Heart left ventricle (tissue), 16 donors: ENCODE results near the gene MYO15A. TPM values are rescaled to one million over a fixed set of nuclear protein-coding genes. Genes with fewer than 3 reads are reported as not detected.

Experiments
- ATAC-seq, 4 donors: fragments of 200-7000 bp; cut with Tn5 transposase; one replicate each; pipeline ENCODE4 v1.9.1; 2020 to 2022; ENCODE audit warnings: moderate library complexity in 4 of 4, mild to moderate bottlenecking in 3 of 4, moderate number of reproducible peaks in 1 of 4
- DNase-seq, 5 donors: peaks; one replicate each; pipeline ENCODE4 v3.0.0-alpha.2; 2020
- H3K27ac ChIP-seq, 12 donors: fragments of 200-600 bp; sonication (generic) in 4 of 12; one replicate each; pipeline versions ENCODE4 v1.5.0 to v1.8.0; 2016 to 2022; ENCODE audit warnings: mild to moderate bottlenecking in 2 of 12
- H3K27me3 ChIP-seq, 9 donors: fragments of 200-600 bp; sonication (generic) in 2 of 9; one replicate each; pipeline versions ENCODE4 v1.5.1 to v1.8.0; 2016 to 2022; ENCODE audit warnings: mild to moderate bottlenecking in 3 of 9
- H3K36me3 ChIP-seq, 9 donors: fragments of 200-600 bp; sonication (generic) in 2 of 9; one replicate each; pipeline versions ENCODE4 v1.5.0 to v1.8.0; 2018 to 2022; ENCODE audit warnings: mild to moderate bottlenecking in 2 of 9
- H3K4me1 ChIP-seq, 12 donors: fragments of 200-600 bp; sonication (generic) in 4 of 12; one replicate each; pipeline versions ENCODE4 v1.5.0 to v1.8.0; 2016 to 2022; ENCODE audit warnings: mild to moderate bottlenecking in 3 of 12
- H3K4me3 ChIP-seq, 12 donors: fragments of 200-600 bp; sonication (generic) in 4 of 12; one replicate each; pipeline versions ENCODE4 v1.5.0 to v1.8.0; 2017 to 2022; ENCODE audit warnings: mild to moderate bottlenecking in 9 of 12, moderate library complexity in 4 of 12
- H3K9me3 ChIP-seq, 12 donors: fragments of 200-600 bp; sonication (generic) in 4 of 12; one replicate each; pipeline versions ENCODE4 v1.5.0 to v1.8.0; 2016 to 2022; ENCODE audit warnings: mild to moderate bottlenecking in 1 of 12
- CTCF ChIP-seq, 12 donors: fragments of 200-600 bp; sonication (generic) in 4 of 12; IDR thresholded peaks; one replicate each; pipeline versions ENCODE4 v1.5.0 to v1.8.0; 2018 to 2022; ENCODE audit warnings: antibody characterized with exemption in 12 of 12, mild to moderate bottlenecking in 5 of 12
- POLR2A ChIP-seq, 2 donors: fragments of 450-650 bp; IDR thresholded peaks; one replicate each; pipeline ENCODE4 v1.6.1; 2017; ENCODE audit warnings: antibody characterized with exemption in 2 of 2, mild to moderate bottlenecking in 2 of 2, moderate library complexity in 2 of 2
- WGBS, 4 donors: extraction: QIAGEN DNeasy Blood & Tissue Kit in 2 of 4; methylation state at CpG; one replicate each; pipeline versions ENCODE4 v1.1.5 to v1.1.7; 2013 to 2018; 5-methylcytosine and 5-hydroxymethylcytosine counted together
- intact Hi-C, 10 donors: fragments of 100-400 bp; cut with DNase I; formaldehyde crosslinking; loops; one replicate each; pipeline versions ENCODE4 v1.11.1 to v1.14.2; 2022
- polyA plus RNA-seq, 2 donors: library from polyadenylated mRNA; stranded (reverse); fragments of 200-250 nt; gene quantifications; one replicate each; pipeline ENCODE4 v1.2.3, GENCODE V29; 2013
- total RNA-seq, 9 donors: library from RNA; depleted of rRNA in 2 of 9; stranded (reverse); fragments of >200 nt in 2 of 9; fragmentation: NEBNext Ultra II Directional in 3 of 9; extraction: Animal tissue kit (Norgen Biotek cat#: 25700) in 3 of 9; gene quantifications; one replicate each; pipeline versions ENCODE4 v1.1.0 to v1.2.4, GENCODE V29; 2016 to 2023
- donor health status: ischemic (EF 13 %, LVEDD 7.1; RV severe dilation, severe dysfunction).
- donor health status: healthy with polysubstance abuse.
- donor health status: DM: no; HTN: yes; CAD: no.
- donor health status: DM: no; HTN: no; CAD: no.
- donor health status: ischemic (EF 25% LVEDD 6.9; RV normal size, moderate dysfunction).
- donor health status: ischemic (EF 25% LVEDD 5.7; RV mildly dilated, moderate dysfunction).
- donor health status: healthy.
- donor health status: DM: yes; HTN: yes; CAD: no.
- donor health status: ischemic (EF 35%, LVEDD 5.7; RV mildly dilated, moderate dysfunction).
- donor health status: nonischemic (EF 11% LVEDD 7.7; RV severe dilation, severe dysfunction).
- donor health status: DM: yes; HTN: yes; CAD: no.
- donor health status: PGD.
- donor health status: ischemic (EF 29% LVEDD 5.4; RV normal size, mild dysfunction).
- donor health status: nonischemic (EF 23%, LVEDD 6.1; RV moderate dilation, normal function).

MYO15A gene
- total and polyA plus RNA-seq, 11 donors: 0.12 to 0.53 (median 0.35) TPM; not detected in 2

DNA sequence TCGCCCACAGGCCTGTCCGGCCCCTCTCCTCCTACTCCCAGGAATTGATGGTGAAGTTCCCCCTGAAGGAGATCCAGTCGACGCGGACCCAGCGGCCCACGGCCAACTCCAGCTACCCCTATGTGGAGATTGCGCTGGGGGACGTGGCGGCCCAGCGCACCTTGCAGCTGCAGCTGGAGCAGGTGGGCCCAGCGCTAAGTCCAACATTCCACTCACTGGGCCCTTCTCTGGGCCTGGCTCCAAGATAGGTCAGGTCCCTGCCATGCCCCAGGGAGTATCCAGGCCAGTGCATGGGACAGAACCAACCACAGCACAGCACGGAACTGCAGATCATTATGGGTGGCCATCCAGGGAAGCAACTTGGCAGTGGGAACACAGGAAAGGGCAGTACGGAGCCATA, 65.2 kb downstream of the MYO15A start:
- no peak overlapping the region for H3K4me3 ChIP-seq
- ATAC-seq: no peak
- peaks cover 0 to 7% (median 0%) of the 10 kb centered on the region in 12 donors for H3K4me1 ChIP-seq
- no peaks in the 10 kb centered on the region for H3K9me3 ChIP-seq
- 94 to 96% (median 95%) methylated on average over 9 to 14 of the region's 14 CpGs for WGBS, 4 donors
- DNase-seq: no peak
- no peak for TF ChIP-seq POLR2A (IDR thresholded peaks at IDR 0.05)
- TF ChIP-seq CTCF (IDR thresholded peaks at IDR 0.05): no peak
- intact Hi-C loops: loop anchor here in 1 of 10 donors (10.0 kb wide), 1 partner anchor 79 kb away; no protein-coding TSS in a partner anchor
- no peaks in the 10 kb centered on the region for H3K36me3 ChIP-seq
- H3K27me3 ChIP-seq: no peaks in the 10 kb centered on the region
- no peak overlapping the region for H3K27ac ChIP-seq

GRCh38 chr17:18176176-18176575, 67.6 kb downstream of the MYO15A start:
- intact Hi-C loops: loop anchor here in 1 of 10 donors (10.0 kb wide), 1 partner anchor 81 kb away; no protein-coding TSS in a partner anchor
- TF ChIP-seq CTCF (IDR thresholded peaks at IDR 0.05) (no peak), POLR2A (IDR thresholded peaks at IDR 0.05) (no peak)
- 85 to 90% (median 89%) methylated on average over 7 of the region's 7 CpGs for WGBS, 4 donors

DNA sequence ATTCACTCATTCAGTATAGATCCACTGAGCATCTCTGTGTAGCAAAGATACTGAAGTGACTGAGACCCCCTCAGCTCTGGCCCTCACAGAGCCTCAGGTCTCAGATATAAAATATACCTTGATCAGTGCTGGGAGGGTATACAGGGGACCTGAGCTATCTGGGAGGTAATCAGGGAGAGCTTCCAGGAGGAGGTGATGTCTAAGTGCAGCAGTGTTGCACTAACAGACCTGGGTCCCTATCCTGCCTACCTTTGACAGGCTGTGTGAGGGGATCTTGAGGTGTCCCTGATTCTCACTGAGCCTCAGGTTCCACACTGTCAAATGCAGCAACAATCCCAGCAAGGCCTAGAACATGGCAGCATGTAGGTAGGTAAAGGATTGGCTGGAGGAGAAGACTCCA, 68.6 kb downstream of the MYO15A start:
- no peak overlapping the region for H3K27ac ChIP-seq
- TF ChIP-seq POLR2A (IDR thresholded peaks at IDR 0.05) (no peak), CTCF (IDR thresholded peaks at IDR 0.05) (no peak)
- H3K36me3 ChIP-seq: no peaks in the 10 kb centered on the region
- H3K4me1 ChIP-seq: peaks cover 0 to 14% (median 6%) of the 10 kb centered on the region in 12 donors
- no peaks in the 10 kb centered on the region for H3K27me3 ChIP-seq
- intact Hi-C loops: loop anchor here in 1 of 10 donors (10.0 kb wide), 1 partner anchor 82 kb away; no protein-coding TSS in a partner anchor
- no peaks in the 10 kb centered on the region for H3K9me3 ChIP-seq
- no peak overlapping the region for H3K4me3 ChIP-seq
- ATAC-seq (no peak), DNase-seq (no peak)

More at GRCh38 chr17:18176176-18176575, 67.6 kb downstream of the MYO15A start:
- Histone ChIP-seq H3K36me3 (no peaks in the 10 kb centered on the region), H3K4me3 (no peak overlapping the region), H3K27me3 (no peaks in the 10 kb centered on the region), H3K27ac (no peak overlapping the region), H3K9me3 (no peaks in the 10 kb centered on the region), H3K4me1 (peaks cover 0 to 7% (median 0%) of the 10 kb centered on the region in 12 donors)
- DNase-seq: peak in 1 of 5 donors; percentile 46
- no peak for ATAC-seq

GRCh38 chr17:18177722-18178121, 69.2 kb downstream of the MYO15A start:
- TF ChIP-seq POLR2A (IDR thresholded peaks at IDR 0.05) (no peak), CTCF (IDR thresholded peaks at IDR 0.05) (no peak)
- Histone ChIP-seq H3K4me1 (peaks cover 0 to 19% (median 11%) of the 10 kb centered on the region in 12 donors), H3K27me3 (no peaks in the 10 kb centered on the region), H3K36me3 (no peaks in the 10 kb centered on the region), H3K27ac (no peak overlapping the region), H3K9me3 (no peaks in the 10 kb centered on the region), H3K4me3 (no peak overlapping the region)
- intact Hi-C loops: loop anchor here in 1 of 10 donors (10.0 kb wide), 1 partner anchor 83 kb away; no protein-coding TSS in a partner anchor
- DNase-seq (no peak), ATAC-seq (no peak)
- 92 to 95% (median 94%) methylated on average over 8 of the region's 8 CpGs for WGBS, 4 donors
